SK-N-MC (cell line): ENCODE results near the gene CALCOCO1.

ENCODE experiments used
- DNase-seq: peaks from one replicate; pipeline ENCODE4 v3.0.0-alpha.2; 2011; ENCODE audit warnings: low read depth, low spot score
- H3K27ac ChIP-seq: fragments of 200-600 bp; sonication (generic); 2 replicates; pipeline ENCODE4 v1.5.1; 2016; ENCODE audit warnings: mixed run types
- H3K36me3 ChIP-seq: fragments of 200-600 bp; sonication (generic); 2 replicates; pipeline ENCODE4 v1.6.1; 2017; ENCODE audit warnings: antibody characterized with exemption, low read length, mixed read lengths; ENCODE audit not compliant: insufficient read depth
- H3K4me3 ChIP-seq: fragments of 200-600 bp; sonication (generic); 2 replicates; pipeline ENCODE4 v1.5.1; 2016
- H3K9ac ChIP-seq: fragments of 200-600 bp; sonication (generic); 2 replicates; pipeline ENCODE4 v1.8.0; 2017; ENCODE audit warnings: mixed run types, mixed read lengths; ENCODE audit not compliant: insufficient read length
- H3K9me3 ChIP-seq: fragments of 200-600 bp; sonication (generic); 2 replicates; pipeline ENCODE4 v1.6.1; 2017; ENCODE audit warnings: low read depth, mild to moderate bottlenecking, antibody characterized with exemption, low read length, moderate library complexity, mixed read lengths
- EZH2 ChIP-seq: fragments of 200-600 bp; sonication (generic); IDR thresholded peaks from one replicate; pipeline ENCODE4 v1.6.1; 2017; ENCODE audit warnings: antibody characterized with exemption
- FOXP2 ChIP-seq: optimal IDR thresholded peaks from 2 replicates; pipeline ENCODE3; 2011; ENCODE audit warnings: mild to moderate bottlenecking, moderate library complexity; ENCODE audit not compliant: insufficient read depth; ENCODE audit errors: extremely low read length, control extremely low read depth
- POLR2AphosphoS5 ChIP-seq: IDR thresholded peaks from 2 replicates; pipeline ENCODE4 v1.6.1; 2012; ENCODE audit warnings: mild to moderate bottlenecking, low read depth, low read length, borderline replicate concordance

Gene CALCOCO1

DNA sequence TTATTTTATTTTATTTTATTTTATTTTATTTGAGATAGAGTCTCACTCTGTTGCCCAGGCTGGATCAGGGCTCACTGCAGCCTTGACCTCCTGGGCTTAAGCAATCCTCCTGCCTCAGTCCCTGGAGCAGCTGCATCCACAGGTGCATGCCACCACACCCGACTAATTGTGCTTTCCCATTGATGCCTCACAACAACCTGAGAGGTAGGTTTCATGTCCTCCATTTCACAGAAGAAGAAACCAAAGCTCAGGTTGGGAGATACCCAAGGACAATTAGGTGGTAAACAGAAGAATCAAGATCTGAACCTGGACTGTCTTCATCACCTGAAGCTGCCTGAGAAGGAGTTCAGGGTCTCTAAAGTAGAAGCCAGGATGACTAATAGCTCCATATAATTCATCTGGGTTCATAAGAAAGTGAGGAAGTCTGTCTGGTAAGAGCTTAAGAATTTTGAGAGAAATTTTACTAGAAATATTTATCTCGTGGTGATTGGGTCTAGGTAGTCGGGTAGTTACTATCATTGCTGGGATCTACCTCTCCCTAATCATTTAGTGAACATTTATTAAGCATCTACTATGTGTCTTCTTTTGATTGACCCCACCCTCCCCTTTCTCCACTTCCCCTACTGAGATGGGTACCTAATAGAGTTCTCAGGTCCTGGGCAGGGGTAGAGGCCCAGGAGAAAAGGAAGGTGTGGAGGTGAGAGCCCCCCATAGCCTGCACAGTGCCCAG lies 28.1 kb downstream of the CALCOCO1 start:
- TF ChIP-seq EZH2 (no peak), FOXP2 (no peak), POLR2AphosphoS5 (no peak)
- Histone ChIP-seq H3K4me3 (no peak overlapping the region), H3K9ac (no peak overlapping the region), H3K27ac (no peak overlapping the region), H3K36me3 (no peaks in the 10 kb centered on the region), H3K9me3 (no peaks in the 10 kb centered on the region)
- DNase-seq = no peak

DNA sequence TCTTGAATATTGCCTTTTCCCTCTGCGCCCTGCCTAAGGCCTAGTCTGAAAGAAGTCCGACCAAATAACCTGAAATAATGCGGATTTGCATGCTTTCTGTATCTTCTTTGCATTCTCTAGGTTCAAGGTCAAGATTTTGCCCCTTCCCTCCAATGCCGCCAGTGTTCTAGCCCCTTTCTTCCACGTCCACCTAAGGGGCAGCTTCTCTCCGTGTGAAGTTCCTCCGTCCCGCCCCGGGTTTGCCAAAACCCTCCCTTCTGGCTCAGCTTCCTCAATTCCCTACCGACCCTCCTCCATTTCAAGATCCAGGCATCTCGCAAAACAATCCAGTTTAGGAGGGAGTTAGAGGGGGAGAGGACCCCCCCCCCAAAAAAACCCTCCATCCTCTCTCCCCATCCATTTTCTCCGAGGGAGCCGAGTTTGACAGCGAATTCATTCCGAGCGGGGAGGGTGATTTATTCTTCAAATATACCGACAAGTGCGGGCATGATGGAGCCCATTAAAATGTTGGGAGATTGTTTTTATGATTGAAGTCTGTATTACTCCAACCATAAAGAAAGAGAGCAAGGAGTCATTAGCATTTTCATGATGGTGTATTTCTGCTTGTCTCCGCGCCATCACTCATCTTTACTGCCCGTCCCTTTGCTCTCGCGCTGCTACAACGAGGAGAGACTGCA lies 30.5 kb downstream of the CALCOCO1 start:
- H3K27ac ChIP-seq = no peak overlapping the region
- TF ChIP-seq FOXP2 (no peak), POLR2AphosphoS5 (no peak), EZH2 (no peak)
- no peaks in the 10 kb centered on the region for H3K36me3 ChIP-seq
- DNase-seq = no peak
- no peak overlapping the region for H3K9ac ChIP-seq
- H3K9me3 ChIP-seq = no peaks in the 10 kb centered on the region
- H3K4me3 ChIP-seq = no peak overlapping the region

DNA sequence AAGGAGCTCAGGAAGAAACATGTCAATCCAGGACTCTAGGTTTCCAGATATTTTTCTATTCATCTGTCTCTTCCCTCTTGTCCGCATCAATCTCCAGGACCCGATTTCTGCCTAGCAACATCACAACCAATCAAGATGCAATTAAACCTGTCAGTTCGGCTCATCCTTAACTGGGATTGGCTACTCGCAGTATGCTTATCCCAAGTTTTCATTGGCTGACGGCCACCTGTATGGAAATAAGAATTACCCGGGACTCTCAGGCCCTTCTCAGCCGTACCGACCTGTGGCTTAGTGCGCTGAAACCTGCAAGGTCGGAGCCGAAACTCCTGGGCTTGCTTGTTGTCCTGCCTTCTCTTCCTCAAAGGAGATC lies 31.0 kb downstream of the CALCOCO1 start:
- Histone ChIP-seq H3K9me3 (no peaks in the 10 kb centered on the region), H3K27ac (no peak overlapping the region), H3K4me3 (no peak overlapping the region), H3K9ac (no peak overlapping the region), H3K36me3 (no peaks in the 10 kb centered on the region)
- DNase-seq = peak; percentile 22
- TF ChIP-seq EZH2 = no peak
- TF ChIP-seq POLR2AphosphoS5 = no peak
- no peak for TF ChIP-seq FOXP2

DNA sequence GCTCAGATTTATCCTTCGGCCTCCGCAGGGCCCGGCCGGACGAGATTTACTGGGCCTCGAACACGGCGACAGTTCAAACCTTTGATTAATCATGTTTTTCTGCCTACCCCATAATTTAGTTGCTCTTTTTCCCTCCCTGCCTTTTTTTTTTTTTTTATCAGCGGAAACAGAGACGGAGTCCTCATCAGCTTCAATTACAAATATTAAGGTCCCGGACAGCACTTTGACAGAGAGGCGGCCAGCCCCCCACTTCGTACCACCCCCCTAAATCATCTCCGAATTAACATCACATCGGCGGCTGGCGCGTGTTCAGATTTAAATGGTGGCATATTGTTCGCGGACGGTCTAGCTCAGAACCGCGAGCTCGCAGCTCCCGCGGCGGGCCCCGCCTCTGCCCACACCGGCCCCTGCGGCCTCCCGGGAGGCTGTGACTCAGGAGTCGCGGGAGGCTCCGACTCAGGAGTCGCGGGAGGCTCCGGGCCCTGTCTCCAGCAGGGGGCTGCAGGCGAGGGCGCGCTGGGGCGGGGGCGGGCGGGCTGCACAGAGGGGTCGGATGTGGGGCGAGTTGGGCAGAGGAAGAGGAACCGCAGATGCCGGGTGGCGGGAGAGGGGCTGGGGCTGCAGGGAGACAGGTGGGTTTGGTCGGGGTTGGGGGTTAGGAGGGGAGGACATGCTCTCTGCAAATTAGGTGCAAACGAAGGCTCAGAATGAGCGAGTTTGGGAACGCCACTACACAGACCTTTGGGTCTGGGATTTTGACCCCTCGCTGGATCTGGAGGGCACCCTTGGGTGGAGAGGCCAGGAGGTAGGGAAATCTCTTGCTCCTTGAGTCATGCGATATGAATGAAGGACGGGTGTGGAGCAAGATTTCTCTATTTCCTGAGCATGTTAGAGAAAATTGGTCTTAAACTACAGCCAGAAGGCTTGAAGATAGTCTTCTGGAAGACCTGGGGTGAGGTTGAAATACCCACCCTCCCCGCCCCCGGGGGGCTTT lies 31.8 kb downstream of the CALCOCO1 start:
- no peaks in the 10 kb centered on the region for H3K36me3 ChIP-seq
- H3K9ac ChIP-seq = no peak overlapping the region
- TF ChIP-seq POLR2AphosphoS5 (no peak), EZH2 (no peak), FOXP2 (no peak)
- H3K27ac ChIP-seq = no peak overlapping the region
- H3K9me3 ChIP-seq = no peaks in the 10 kb centered on the region
- DNase-seq = no peak
- no peak overlapping the region for H3K4me3 ChIP-seq

DNA sequence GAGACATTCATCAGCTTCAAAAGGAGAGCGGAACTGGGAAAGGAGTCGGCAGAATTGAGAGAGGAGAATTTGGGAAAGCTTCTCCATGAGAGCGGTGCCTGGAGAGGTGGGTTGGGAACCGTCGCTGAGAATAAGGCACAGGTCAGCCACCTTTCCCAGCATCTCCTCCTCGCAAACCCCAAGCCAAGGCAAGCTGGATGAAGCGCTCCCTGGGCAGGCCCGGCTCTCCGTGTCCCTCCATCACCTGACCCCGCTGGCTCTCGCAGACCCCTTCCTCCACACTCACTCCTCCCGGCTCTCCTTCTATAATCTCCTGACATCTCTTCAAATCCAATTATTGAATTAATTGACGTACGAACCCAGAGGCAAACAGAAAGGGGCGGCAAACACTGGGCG lies 32.5 kb downstream of the CALCOCO1 start:
- no peaks in the 10 kb centered on the region for H3K36me3 ChIP-seq
- H3K27ac ChIP-seq = no peak overlapping the region
- TF ChIP-seq EZH2 = no peak
- TF ChIP-seq POLR2AphosphoS5 = no peak
- no peak for TF ChIP-seq FOXP2
- no peaks in the 10 kb centered on the region for H3K9me3 ChIP-seq
- no peak overlapping the region for H3K9ac ChIP-seq
- no peak overlapping the region for H3K4me3 ChIP-seq
- no peak for DNase-seq

DNA sequence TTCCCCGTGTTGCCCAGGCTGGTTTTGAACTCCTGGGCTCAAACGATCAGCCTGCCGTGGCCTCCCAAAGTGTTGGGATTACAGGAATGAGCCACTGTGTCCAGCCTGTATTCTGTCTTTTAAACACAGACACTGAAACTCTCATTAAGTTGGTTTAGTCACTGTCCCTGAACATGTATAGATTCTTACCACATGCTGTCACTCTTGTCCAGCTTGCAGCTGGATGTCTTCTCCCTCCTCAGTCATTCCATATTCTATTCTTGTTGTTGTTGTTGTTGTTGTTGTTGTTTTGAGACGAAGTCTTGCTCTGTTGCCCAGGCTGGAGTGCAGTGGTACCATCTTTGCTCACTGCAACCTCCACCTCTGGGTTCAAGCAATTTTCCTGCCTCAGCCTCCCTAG lies 39.1 kb downstream of the CALCOCO1 start:
- TF ChIP-seq FOXP2 (no peak), EZH2 (no peak), POLR2AphosphoS5 (no peak)
- DNase-seq = no peak

DNA sequence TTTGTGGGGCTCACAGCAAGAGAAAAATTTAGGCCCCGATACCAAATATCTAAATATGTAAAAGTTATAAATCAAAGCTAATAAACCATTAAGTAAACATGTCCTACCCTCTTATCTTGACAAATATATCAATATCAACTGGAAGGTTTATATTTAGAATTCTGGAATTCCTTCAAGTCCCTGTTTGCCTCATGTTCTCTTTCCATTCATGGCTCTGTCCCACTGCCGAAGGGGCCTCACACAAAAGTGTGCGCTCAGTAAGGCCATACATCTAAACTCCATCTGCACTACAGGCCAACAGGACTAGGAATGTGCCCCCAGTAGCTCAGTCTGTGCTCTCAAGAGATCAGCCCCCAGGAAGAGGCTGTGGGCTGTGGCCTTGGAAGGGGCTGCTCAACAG lies 40.8 kb downstream of the CALCOCO1 start:
- no peak overlapping the region for H3K27ac ChIP-seq
- H3K36me3 ChIP-seq = no peaks in the 10 kb centered on the region
- no peak overlapping the region for H3K9ac ChIP-seq
- no peak overlapping the region for H3K4me3 ChIP-seq
- TF ChIP-seq POLR2AphosphoS5 = no peak
- TF ChIP-seq FOXP2 = no peak
- no peak for TF ChIP-seq EZH2
- H3K9me3 ChIP-seq = no peaks in the 10 kb centered on the region
- DNase-seq = no peak

More for the DNA sequence above, 39.1 kb downstream of the CALCOCO1 start:
- Histone ChIP-seq H3K4me3 (no peak overlapping the region), H3K9me3 (no peaks in the 10 kb centered on the region), H3K9ac (no peak overlapping the region), H3K27ac (no peak overlapping the region), H3K36me3 (no peaks in the 10 kb centered on the region)

DNA sequence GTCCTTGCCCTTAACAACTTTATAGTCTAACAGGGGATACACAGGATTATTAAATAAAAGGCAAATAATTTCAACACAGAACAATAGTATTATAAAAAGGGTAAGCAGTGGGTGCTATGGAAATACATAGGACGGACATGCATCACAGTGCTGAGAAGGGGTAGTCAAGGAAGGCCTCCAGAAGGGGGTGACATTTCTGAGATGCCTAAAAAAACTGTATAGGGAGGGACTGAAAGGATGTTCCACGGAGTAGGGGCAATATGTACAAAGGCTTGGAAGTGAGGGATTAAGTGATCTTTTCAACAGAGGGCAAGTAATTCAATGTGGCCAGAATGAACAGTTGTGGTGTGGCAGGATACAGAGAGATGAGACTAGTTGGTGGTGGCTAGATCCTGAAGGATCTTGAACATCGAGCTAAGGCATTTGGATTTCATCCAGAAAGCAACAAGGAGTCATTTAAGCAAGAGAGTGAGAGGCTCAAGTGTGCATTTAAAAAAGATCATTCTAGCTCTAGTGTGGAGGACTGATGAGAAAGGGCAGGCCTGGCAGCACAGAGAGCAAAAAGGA lies 42.5 kb downstream of the CALCOCO1 start:
- TF ChIP-seq POLR2AphosphoS5 (no peak), EZH2 (no peak), FOXP2 (no peak)
- H3K27ac ChIP-seq = no peak overlapping the region
- no peak overlapping the region for H3K4me3 ChIP-seq
- H3K36me3 ChIP-seq = no peaks in the 10 kb centered on the region
- H3K9me3 ChIP-seq = no peaks in the 10 kb centered on the region
- H3K9ac ChIP-seq = no peak overlapping the region
- no peak for DNase-seq
